Panc1 (cell line): ENCODE results near the gene TTC21B.

Experiments
- POLR2AphosphoS5 ChIP-seq: IDR thresholded peaks from 2 replicates; pipeline ENCODE4 v1.6.1; 2012; ENCODE audit warnings: mild to moderate bottlenecking, low read depth, low read length, moderate library complexity
- TF ChIP-seq, protein P1 (sequence below): fragments of 450-650 bp; IDR thresholded peaks from 2 replicates; pipeline ENCODE4 v1.5.1; 2017; ENCODE audit warnings: mild to moderate bottlenecking
- TF ChIP-seq, protein P2 (sequence below), 2 experiments: IDR thresholded peaks; 2 replicates each; pipeline ENCODE4 v1.6.1; 2011 to 2012; ENCODE audit warnings: low read depth in 2 of 2, control low read depth in 1 of 2, low read length in 1 of 2, mild to moderate bottlenecking in 1 of 2, moderate library complexity in 1 of 2; ENCODE audit not compliant: insufficient read depth in 1 of 2

DNA sequence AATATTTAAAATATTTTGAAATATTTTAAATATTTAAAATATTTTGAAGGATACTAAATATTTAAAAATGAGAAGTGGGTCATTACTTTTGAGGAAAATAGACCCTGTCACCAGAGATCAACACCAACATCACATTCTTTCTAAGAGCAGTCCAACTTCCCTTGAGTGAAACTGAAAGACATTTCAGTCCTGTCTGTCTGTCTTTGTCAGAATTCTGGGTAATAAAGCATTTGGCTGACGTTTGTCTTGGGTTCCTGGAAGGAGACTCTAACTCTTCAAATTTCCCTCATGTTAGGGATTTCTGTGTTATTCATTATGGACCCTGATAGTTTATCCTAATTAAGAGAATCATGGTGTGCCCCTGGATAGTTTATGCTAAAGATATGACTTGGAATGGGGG, 32.8 kb downstream of the TTC21B start:
- TF ChIP-seq, protein P1, sequence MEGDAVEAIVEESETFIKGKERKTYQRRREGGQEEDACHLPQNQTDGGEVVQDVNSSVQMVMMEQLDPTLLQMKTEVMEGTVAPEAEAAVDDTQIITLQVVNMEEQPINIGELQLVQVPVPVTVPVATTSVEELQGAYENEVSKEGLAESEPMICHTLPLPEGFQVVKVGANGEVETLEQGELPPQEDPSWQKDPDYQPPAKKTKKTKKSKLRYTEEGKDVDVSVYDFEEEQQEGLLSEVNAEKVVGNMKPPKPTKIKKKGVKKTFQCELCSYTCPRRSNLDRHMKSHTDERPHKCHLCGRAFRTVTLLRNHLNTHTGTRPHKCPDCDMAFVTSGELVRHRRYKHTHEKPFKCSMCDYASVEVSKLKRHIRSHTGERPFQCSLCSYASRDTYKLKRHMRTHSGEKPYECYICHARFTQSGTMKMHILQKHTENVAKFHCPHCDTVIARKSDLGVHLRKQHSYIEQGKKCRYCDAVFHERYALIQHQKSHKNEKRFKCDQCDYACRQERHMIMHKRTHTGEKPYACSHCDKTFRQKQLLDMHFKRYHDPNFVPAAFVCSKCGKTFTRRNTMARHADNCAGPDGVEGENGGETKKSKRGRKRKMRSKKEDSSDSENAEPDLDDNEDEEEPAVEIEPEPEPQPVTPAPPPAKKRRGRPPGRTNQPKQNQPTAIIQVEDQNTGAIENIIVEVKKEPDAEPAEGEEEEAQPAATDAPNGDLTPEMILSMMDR = no peak
- TF ChIP-seq POLR2AphosphoS5 = no peak
- TF ChIP-seq, protein P2, sequence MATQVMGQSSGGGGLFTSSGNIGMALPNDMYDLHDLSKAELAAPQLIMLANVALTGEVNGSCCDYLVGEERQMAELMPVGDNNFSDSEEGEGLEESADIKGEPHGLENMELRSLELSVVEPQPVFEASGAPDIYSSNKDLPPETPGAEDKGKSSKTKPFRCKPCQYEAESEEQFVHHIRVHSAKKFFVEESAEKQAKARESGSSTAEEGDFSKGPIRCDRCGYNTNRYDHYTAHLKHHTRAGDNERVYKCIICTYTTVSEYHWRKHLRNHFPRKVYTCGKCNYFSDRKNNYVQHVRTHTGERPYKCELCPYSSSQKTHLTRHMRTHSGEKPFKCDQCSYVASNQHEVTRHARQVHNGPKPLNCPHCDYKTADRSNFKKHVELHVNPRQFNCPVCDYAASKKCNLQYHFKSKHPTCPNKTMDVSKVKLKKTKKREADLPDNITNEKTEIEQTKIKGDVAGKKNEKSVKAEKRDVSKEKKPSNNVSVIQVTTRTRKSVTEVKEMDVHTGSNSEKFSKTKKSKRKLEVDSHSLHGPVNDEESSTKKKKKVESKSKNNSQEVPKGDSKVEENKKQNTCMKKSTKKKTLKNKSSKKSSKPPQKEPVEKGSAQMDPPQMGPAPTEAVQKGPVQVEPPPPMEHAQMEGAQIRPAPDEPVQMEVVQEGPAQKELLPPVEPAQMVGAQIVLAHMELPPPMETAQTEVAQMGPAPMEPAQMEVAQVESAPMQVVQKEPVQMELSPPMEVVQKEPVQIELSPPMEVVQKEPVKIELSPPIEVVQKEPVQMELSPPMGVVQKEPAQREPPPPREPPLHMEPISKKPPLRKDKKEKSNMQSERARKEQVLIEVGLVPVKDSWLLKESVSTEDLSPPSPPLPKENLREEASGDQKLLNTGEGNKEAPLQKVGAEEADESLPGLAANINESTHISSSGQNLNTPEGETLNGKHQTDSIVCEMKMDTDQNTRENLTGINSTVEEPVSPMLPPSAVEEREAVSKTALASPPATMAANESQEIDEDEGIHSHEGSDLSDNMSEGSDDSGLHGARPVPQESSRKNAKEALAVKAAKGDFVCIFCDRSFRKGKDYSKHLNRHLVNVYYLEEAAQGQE (IDR thresholded peaks at IDR 0.05; ENCODE audit: insufficient read depth in 1 of 2, low read depth in 2 of 2, low read length in 1 of 2) = no peak
